Activated T-helper 1 cell treated with anti-CD3 and anti-CD28 coated beads, Interleukin-2, amount 50 U/mL, for 16 hours (primary cell): Measurements from ENCODE around the gene CBR1.

Experiments
- DNase-seq, 2 donors: peaks; one replicate each; pipeline ENCODE4 v3.0.0-alpha.2; 2020; ENCODE audit warnings: low read depth in 1 of 2, low spot score in 1 of 2

CBR1 gene

GRCh38 chr21:36113647-36114428, 44.0 kb downstream of the CBR1 start:
- peak in 1 of 2 donors; percentile 22 for DNase-seq

DNA sequence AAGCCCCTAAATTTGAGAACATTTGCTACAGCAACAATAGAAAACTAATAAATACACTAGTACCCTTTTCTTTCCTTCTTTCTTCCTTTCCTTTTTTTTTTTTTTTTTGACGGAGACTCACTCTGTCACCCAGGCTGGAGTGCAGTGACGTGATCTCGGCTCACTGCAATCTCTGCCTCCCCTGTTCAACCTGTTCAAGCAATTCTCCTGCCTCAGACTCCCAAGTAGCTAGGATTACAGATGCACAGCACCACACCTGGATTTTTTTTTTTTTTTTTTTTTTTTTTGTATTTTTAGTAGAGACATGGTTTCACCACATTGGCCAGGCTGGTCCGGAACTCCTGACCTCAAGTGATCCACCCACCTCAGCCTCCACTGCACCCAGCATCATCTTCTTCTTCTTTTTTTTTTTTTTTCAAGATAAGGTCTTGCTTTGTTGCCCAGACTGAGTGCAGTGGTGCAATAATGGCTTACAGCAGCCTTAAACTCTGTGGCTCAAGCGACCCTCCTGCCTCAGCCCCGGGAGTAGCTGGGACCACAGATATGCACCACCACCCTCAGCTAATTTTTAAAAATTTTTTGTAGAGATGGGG, 45.4 kb downstream of the CBR1 start:
- no peak for DNase-seq

GRCh38 chr21:36117286-36117741, 47.5 kb downstream of the CBR1 start:
- DNase-seq, result no peak

DNA sequence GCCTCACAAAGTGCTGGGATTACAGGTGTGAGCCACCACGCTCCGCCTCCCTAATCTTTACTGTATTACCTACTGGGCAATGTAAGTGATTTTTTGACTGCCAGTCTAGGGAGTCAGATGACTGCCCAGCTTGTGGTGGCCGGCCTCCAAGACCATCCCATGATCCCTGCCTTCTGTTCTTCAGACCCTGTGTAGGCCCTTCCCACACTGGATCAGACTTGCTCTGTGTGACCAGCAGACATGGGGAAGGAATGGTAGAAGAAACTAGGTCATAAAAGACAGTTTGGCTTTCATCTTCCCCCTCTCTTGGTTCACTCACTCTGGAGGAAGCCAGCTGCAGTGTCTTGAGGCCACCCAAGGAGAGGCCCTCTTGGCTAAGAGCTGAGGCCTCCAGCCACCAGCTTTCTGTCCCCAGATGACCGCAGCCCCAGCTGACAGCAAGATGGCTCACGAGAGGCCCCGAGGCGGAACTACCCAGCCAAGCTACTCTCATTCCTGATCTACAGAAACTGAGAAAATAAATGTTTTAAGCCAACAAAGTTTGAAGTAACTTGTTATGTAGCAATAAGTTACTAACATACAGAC, 50.6 kb downstream of the CBR1 start:
- DNase-seq, result no peak
